Neural cell (in vitro differentiated cells): ENCODE measurements around the gene CYBRD1. TPM values are rescaled to one million over a fixed set of nuclear protein-coding genes. Genes with fewer than 3 reads are reported as not detected.

Experiments
- H2AFZ ChIP-seq: fragments of 200-600, 300-800 bp; sonication (generic), shearing (Covaris generic); 2 replicates; pipeline ENCODE4 v1.6.0; 2014; ENCODE audit warnings: low read depth, mild to moderate bottlenecking, antibody characterized with exemption, low read length, moderate library complexity
- H3F3A ChIP-seq: fragments of 200-600 bp; shearing (Covaris generic); 2 replicates; pipeline ENCODE4 v1.6.1; 2016; ENCODE audit warnings: mild to moderate bottlenecking, moderate library complexity, mixed read lengths, antibody characterized with exemption, low read length; ENCODE audit not compliant: insufficient read depth, poor library complexity, severe bottlenecking
- H3K27ac ChIP-seq: fragments of 200-600, 300-800 bp; sonication (generic), shearing (Covaris generic); 2 replicates; pipeline ENCODE4 v1.5.1; 2014; ENCODE audit warnings: mild to moderate bottlenecking, low read length, moderate library complexity
- H3K27me3 ChIP-seq: fragments of 300-800, 200-600 bp; sonication (generic), shearing (Covaris generic); 2 replicates; pipeline ENCODE4 v1.6.0; 2014; ENCODE audit warnings: mild to moderate bottlenecking, low read depth, low read length, moderate library complexity; ENCODE audit not compliant: insufficient read depth
- H3K36me3 ChIP-seq: fragments of 300-800, 200-600 bp; sonication (generic), shearing (Covaris generic); 2 replicates; pipeline ENCODE4 v1.5.1; 2014; ENCODE audit warnings: mild to moderate bottlenecking, antibody characterized with exemption, low read length, moderate library complexity; ENCODE audit not compliant: insufficient read depth
- H3K4me2 ChIP-seq: fragments of 300-800, 200-600 bp; sonication (generic), shearing (Covaris generic); 2 replicates; pipeline ENCODE4 v1.6.0; 2014; ENCODE audit warnings: mild to moderate bottlenecking, low read length
- H3K4me3 ChIP-seq: fragments of 300-800, 200-600 bp; sonication (generic), shearing (Covaris generic); 2 replicates; pipeline ENCODE4 v1.5.1; 2014; ENCODE audit warnings: mild to moderate bottlenecking, low read length, moderate library complexity
- H3K79me2 ChIP-seq: fragments of 200-600 bp; shearing (Covaris generic); replicated peaks from 2 replicates; pipeline ENCODE4 v1.6.0; 2014; ENCODE audit warnings: mild to moderate bottlenecking, low read length, moderate library complexity; ENCODE audit not compliant: insufficient read depth
- H3K9ac ChIP-seq: fragments of 300-800, 200-600 bp; sonication (generic), shearing (Covaris generic); 2 replicates; pipeline ENCODE4 v1.6.1; 2016; ENCODE audit warnings: mild to moderate bottlenecking, low read length, mixed read lengths
- H3K9me2 ChIP-seq: fragments of 200-600 bp; shearing (Covaris generic); 2 replicates; pipeline ENCODE4 v1.6.1; 2016; ENCODE audit warnings: mild to moderate bottlenecking, low read length, mixed read lengths; ENCODE audit not compliant: insufficient read depth
- H3K9me3 ChIP-seq: fragments of 200-600, 300-800 bp; sonication (generic), shearing (Covaris generic); 2 replicates; pipeline ENCODE4 v1.6.1; 2016; ENCODE audit warnings: mild to moderate bottlenecking, mixed run types, low read length, moderate library complexity, mixed read lengths
- H4K20me1 ChIP-seq: fragments of 200-600 bp; shearing (Covaris generic); 2 replicates; pipeline ENCODE4 v1.6.1; 2016; ENCODE audit warnings: mild to moderate bottlenecking, mixed run types; ENCODE audit not compliant: insufficient read depth
- EP300 ChIP-seq: fragments of 450-650 bp; conservative IDR thresholded peaks from 2 replicates; pipeline ENCODE4 v1.6.1; 2014; ENCODE audit warnings: antibody characterized with exemption, mild to moderate bottlenecking, moderate library complexity; ENCODE audit not compliant: poor library complexity, severe bottlenecking
- EZH2 ChIP-seq: fragments of 200-600, 300-800 bp; shearing (Covaris generic), sonication (generic); IDR thresholded peaks from 2 replicates; pipeline ENCODE4 v1.6.1; 2014; ENCODE audit warnings: antibody characterized with exemption, low read length, borderline replicate concordance, mild to moderate bottlenecking; ENCODE audit not compliant: insufficient read depth, poor library complexity, severe bottlenecking
- MXI1 ChIP-seq: fragments of 450-650 bp; conservative IDR thresholded peaks from 2 replicates; pipeline ENCODE4 v1.6.1; 2014; ENCODE audit warnings: antibody characterized with exemption, mild to moderate bottlenecking; ENCODE audit not compliant: poor library complexity, severe bottlenecking
- POLR2AphosphoS5 ChIP-seq: IDR thresholded peaks from 2 replicates; pipeline ENCODE4 v1.6.1; 2012
- RAD21 ChIP-seq: fragments of 450-650 bp; conservative IDR thresholded peaks from 2 replicates; pipeline ENCODE4 v1.6.1; 2014; ENCODE audit warnings: antibody characterized with exemption, mild to moderate bottlenecking, moderate library complexity
- REST ChIP-seq: IDR thresholded peaks from 2 replicates; pipeline ENCODE4 v1.6.1; 2012; ENCODE audit warnings: borderline replicate concordance
- SMC3 ChIP-seq: fragments of 450-650 bp; conservative IDR thresholded peaks from 2 replicates; pipeline ENCODE4 v1.6.1; 2014; ENCODE audit warnings: antibody characterized with exemption, mild to moderate bottlenecking, moderate library complexity; ENCODE audit not compliant: poor library complexity
- TAF1 ChIP-seq: IDR thresholded peaks from 2 replicates; pipeline ENCODE4 v1.6.1; 2012; ENCODE audit warnings: low read depth
- polyA plus RNA-seq: library from polyadenylated mRNA; depleted of rRNA; stranded (reverse); fragments of >200 nt; gene quantifications from 2 replicates; pipeline ENCODE4 v1.2.3, GENCODE V29; 2014
- TF ChIP-seq, protein P1 (sequence below): fragments of 450-650 bp; IDR thresholded peaks from 2 replicates; pipeline ENCODE4 v1.5.1; 2014; ENCODE audit warnings: antibody characterized with exemption, mild to moderate bottlenecking, moderate library complexity; ENCODE audit not compliant: poor library complexity, severe bottlenecking

CYBRD1 gene
- polyA plus RNA-seq, 1 donor from 2014 or later: 0.10 TPM

GRCh38 chr2:171579481-171579880 lies 57.2 kb downstream of the CYBRD1 start:
- H3K27me3 ChIP-seq: no peaks in the 10 kb centered on the region

GRCh38 chr2:171583566-171583965 lies 61.3 kb downstream of the CYBRD1 start:
- Histone ChIP-seq H3K79me2 (no peaks in the 10 kb centered on the region), H3K27ac (no peak overlapping the region), H4K20me1 (no peaks in the 10 kb centered on the region), H3K27me3 (no peaks in the 10 kb centered on the region), H3K9me3 (no peaks in the 10 kb centered on the region), H2AFZ (no peak overlapping the region), H3K4me3 (no peak overlapping the region), H3K4me2 (no peak overlapping the region), H3K9me2 (no peaks in the 10 kb centered on the region), H3F3A (no peaks in the 10 kb centered on the region), H3K36me3 (no peaks in the 10 kb centered on the region), H3K9ac (no peak overlapping the region)
- TF ChIP-seq EP300 (no peak), RAD21 (no peak), POLR2AphosphoS5 (no peak), REST (no peak), EZH2 (no peak)

More at GRCh38 chr2:171579481-171579880, 57.2 kb downstream of the CYBRD1 start:
- no peaks in the 10 kb centered on the region for H3F3A ChIP-seq
- H3K36me3 ChIP-seq: no peaks in the 10 kb centered on the region
- H3K9ac ChIP-seq: no peak overlapping the region
- H2AFZ ChIP-seq: no peak overlapping the region
- H3K9me2 ChIP-seq: no peaks in the 10 kb centered on the region
- no peaks in the 10 kb centered on the region for H4K20me1 ChIP-seq
- no peaks in the 10 kb centered on the region for H3K9me3 ChIP-seq
- H3K4me3 ChIP-seq: no peak overlapping the region
- TF ChIP-seq SMC3 (no peak), TAF1 (no peak), MXI1 (no peak), REST (no peak), POLR2AphosphoS5 (no peak), EZH2 (no peak)
- TF ChIP-seq, protein P1, sequence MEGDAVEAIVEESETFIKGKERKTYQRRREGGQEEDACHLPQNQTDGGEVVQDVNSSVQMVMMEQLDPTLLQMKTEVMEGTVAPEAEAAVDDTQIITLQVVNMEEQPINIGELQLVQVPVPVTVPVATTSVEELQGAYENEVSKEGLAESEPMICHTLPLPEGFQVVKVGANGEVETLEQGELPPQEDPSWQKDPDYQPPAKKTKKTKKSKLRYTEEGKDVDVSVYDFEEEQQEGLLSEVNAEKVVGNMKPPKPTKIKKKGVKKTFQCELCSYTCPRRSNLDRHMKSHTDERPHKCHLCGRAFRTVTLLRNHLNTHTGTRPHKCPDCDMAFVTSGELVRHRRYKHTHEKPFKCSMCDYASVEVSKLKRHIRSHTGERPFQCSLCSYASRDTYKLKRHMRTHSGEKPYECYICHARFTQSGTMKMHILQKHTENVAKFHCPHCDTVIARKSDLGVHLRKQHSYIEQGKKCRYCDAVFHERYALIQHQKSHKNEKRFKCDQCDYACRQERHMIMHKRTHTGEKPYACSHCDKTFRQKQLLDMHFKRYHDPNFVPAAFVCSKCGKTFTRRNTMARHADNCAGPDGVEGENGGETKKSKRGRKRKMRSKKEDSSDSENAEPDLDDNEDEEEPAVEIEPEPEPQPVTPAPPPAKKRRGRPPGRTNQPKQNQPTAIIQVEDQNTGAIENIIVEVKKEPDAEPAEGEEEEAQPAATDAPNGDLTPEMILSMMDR: no peak
- no peak overlapping the region for H3K4me2 ChIP-seq
- no peaks in the 10 kb centered on the region for H3K79me2 ChIP-seq
- H3K27ac ChIP-seq: no peak overlapping the region
